Stimulated activated naive B cell treated with anti-CD40 and anti-IgM and Interleukin-4, amounts not matched to agents 10 μg/mL and 1 μg/mL and 100 μg/mL, for 72 hours (primary cell): Measurements from ENCODE around the gene SSBP3.

ENCODE experiments used
- ATAC-seq, 2 donors: fragments of 150-1000 bp; cut with Tn5 transposase; replicated peaks; 2 replicates each; pipeline ENCODE4 v1.10.0; 2021; ENCODE audit warnings: moderate library complexity in 1 of 2
- DNase-seq: peaks from one replicate; pipeline ENCODE4 v3.0.0; 2021
- H3K27ac Mint-ChIP-seq: one replicate; pipeline ENCODE4 v1.8.0; 2022; ENCODE audit warnings: mild to moderate bottlenecking, mixed read lengths
- H3K27me3 Mint-ChIP-seq, 2 donors: one replicate each; pipeline ENCODE4 v1.8.0; 2022; ENCODE audit warnings: mixed read lengths in 2 of 2
- H3K36me3 Mint-ChIP-seq, 2 donors: one replicate each; pipeline ENCODE4 v1.8.0; 2022; ENCODE audit warnings: mixed read lengths in 2 of 2, mild to moderate bottlenecking in 1 of 2
- H3K4me1 Mint-ChIP-seq, 2 donors: one replicate each; pipeline ENCODE4 v1.8.0; 2022; ENCODE audit warnings: mixed read lengths in 2 of 2, mild to moderate bottlenecking in 1 of 2
- H3K4me3 Mint-ChIP-seq, 2 donors: one replicate each; pipeline ENCODE4 v1.8.0; 2022; ENCODE audit warnings: mild to moderate bottlenecking in 2 of 2, mixed read lengths in 2 of 2, moderate library complexity in 1 of 2
- H3K9me3 Mint-ChIP-seq, 2 donors: one replicate each; pipeline ENCODE4 v1.8.0; 2022; ENCODE audit warnings: mixed read lengths in 2 of 2, mild to moderate bottlenecking in 1 of 2

The SSBP3 gene

GRCh38 chr1:54377040-54377691, 29.0 kb downstream of the SSBP3 start:
- peak overlapping the region; percentile 92 for H3K27ac Mint-ChIP-seq
- H3K4me3 Mint-ChIP-seq, result no peak overlapping the region
- H3K4me1 Mint-ChIP-seq, result peaks cover 40 to 41% of the 10 kb centered on the region in 2 donors
- H3K36me3 Mint-ChIP-seq, result peaks cover 0 to 2% of the 10 kb centered on the region in 2 donors
- DNase-seq (no peak), ATAC-seq (no peak)
- H3K9me3 Mint-ChIP-seq, result no peaks in the 10 kb centered on the region
- no peaks in the 10 kb centered on the region for H3K27me3 Mint-ChIP-seq

DNA sequence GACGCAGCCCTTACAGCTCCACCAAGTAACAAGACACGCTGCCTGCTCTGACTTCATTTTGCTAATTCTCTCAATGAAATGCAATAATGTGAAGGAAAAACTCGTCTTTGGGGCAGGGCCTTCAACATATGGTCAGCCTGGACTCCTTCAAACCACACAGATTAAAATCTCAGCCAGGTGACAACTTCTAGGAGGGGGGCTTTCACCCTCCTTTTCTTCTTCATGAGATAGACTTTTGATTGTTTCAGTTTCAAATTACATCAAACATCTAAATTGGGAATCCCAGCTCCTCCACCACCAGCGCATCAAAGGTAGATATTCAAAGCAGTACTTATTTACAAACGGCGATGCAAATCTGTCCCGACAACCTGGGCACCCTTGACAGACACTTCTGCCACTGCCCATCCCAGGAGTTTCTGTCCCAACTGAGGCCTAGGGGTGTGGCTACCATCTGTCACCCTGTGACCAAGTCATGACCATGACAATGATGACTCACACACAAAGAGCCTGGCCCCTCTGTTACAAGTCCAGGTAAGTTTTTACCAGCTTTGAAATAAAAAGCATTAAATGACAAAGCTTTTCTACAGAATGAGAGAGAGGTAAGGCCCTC, 29.7 kb downstream of the SSBP3 start:
- Mint-ChIP-seq H3K27me3 (no peaks in the 10 kb centered on the region), H3K4me1 (peaks cover 39 to 44% of the 10 kb centered on the region in 2 donors)

GRCh38 chr1:54375712-54376429, 30.3 kb downstream of the SSBP3 start:
- Mint-ChIP-seq H3K27me3 (no peaks in the 10 kb centered on the region), H3K9me3 (no peaks in the 10 kb centered on the region), H3K4me3 (peak overlapping the region in 1 of 2 donors; percentile 8), H3K36me3 (peaks cover 0 to 2% of the 10 kb centered on the region in 2 donors), H3K27ac (peak overlapping the region; percentile 92), H3K4me1 (peaks cover 36 to 44% of the 10 kb centered on the region in 2 donors)
- DNase-seq, result no peak
- no peak for ATAC-seq

More for the DNA sequence above, 29.7 kb downstream of the SSBP3 start:
- no peaks in the 10 kb centered on the region for H3K9me3 Mint-ChIP-seq
- peak overlapping the region in 1 of 2 donors; percentile 8 for H3K4me3 Mint-ChIP-seq
- H3K27ac Mint-ChIP-seq, result peak overlapping the region; percentile 92
- H3K36me3 Mint-ChIP-seq, result peaks cover 0 to 2% of the 10 kb centered on the region in 2 donors
- DNase-seq (peak; percentile 13), ATAC-seq (peak; percentile 44 to 51)

- DNase-seq, result no peak
- H3K36me3 Mint-ChIP-seq, result peaks cover 0 to 2% of the 10 kb centered on the region in 2 donors
- peaks cover 36 to 44% of the 10 kb centered on the region in 2 donors for H3K4me1 Mint-ChIP-seq
- no peak for ATAC-seq
- no peak overlapping the region for H3K4me3 Mint-ChIP-seq
- H3K27ac Mint-ChIP-seq, result no peak overlapping the region
- H3K27me3 Mint-ChIP-seq, result no peaks in the 10 kb centered on the region
- H3K9me3 Mint-ChIP-seq, result no peaks in the 10 kb centered on the region
Observed at GRCh38 chr1:54375298-54375697, 30.9 kb downstream of the SSBP3 start.

GRCh38 chr1:54374766-54375165, 31.4 kb downstream of the SSBP3 start:
- DNase-seq (no peak), ATAC-seq (no peak)
- Mint-ChIP-seq H3K27ac (no peak overlapping the region), H3K4me3 (no peak overlapping the region), H3K27me3 (no peaks in the 10 kb centered on the region), H3K4me1 (peaks cover 36 to 44% of the 10 kb centered on the region in 2 donors), H3K36me3 (peaks cover 0 to 3% of the 10 kb centered on the region in 2 donors), H3K9me3 (no peaks in the 10 kb centered on the region)

GRCh38 chr1:54372978-54373377, 33.2 kb downstream of the SSBP3 start:
- Mint-ChIP-seq H3K4me3 (peak overlapping the region in 1 of 2 donors; percentile 65), H3K4me1 (peaks cover 23 to 41% of the 10 kb centered on the region in 2 donors)
- peak; percentile 33 to 68 for ATAC-seq

DNA sequence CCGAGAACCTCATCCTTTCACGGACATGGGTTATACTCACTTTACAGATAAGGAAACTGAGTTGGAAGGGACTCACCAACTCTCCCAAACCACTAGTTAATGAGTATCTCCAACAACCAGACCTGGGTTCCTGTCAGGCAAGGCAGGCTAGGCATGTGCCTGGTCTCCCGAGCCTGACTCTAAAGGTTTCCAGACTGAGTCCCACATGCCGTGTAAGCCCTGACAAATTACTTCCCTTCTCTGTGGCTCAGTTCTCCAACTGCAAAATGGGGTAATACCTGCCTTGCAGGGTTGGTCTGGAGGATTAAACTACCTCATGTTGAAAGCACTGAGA, 34.3 kb downstream of the SSBP3 start:
- no peak overlapping the region for H3K4me3 Mint-ChIP-seq
- no peak overlapping the region for H3K27ac Mint-ChIP-seq
- peaks cover 0 to 4% of the 10 kb centered on the region in 2 donors for H3K36me3 Mint-ChIP-seq
- no peaks in the 10 kb centered on the region for H3K9me3 Mint-ChIP-seq
- peak; percentile 21 to 37 for ATAC-seq
- no peaks in the 10 kb centered on the region for H3K27me3 Mint-ChIP-seq
- peaks cover 17 to 37% of the 10 kb centered on the region in 2 donors for H3K4me1 Mint-ChIP-seq
- no peak for DNase-seq

More at GRCh38 chr1:54372978-54373377, 33.2 kb downstream of the SSBP3 start:
- no peaks in the 10 kb centered on the region for H3K27me3 Mint-ChIP-seq
- peaks cover 0 to 4% of the 10 kb centered on the region in 2 donors for H3K36me3 Mint-ChIP-seq
- peak overlapping the region; percentile 16 for H3K27ac Mint-ChIP-seq
- DNase-seq, result peak; percentile 18
- H3K9me3 Mint-ChIP-seq, result no peaks in the 10 kb centered on the region

GRCh38 chr1:54371038-54371941, 34.9 kb downstream of the SSBP3 start:
- H3K4me1 Mint-ChIP-seq, result peaks cover 11 to 31% of the 10 kb centered on the region in 2 donors
- no peak overlapping the region for H3K27ac Mint-ChIP-seq
- peaks cover 0 to 4% of the 10 kb centered on the region in 2 donors for H3K36me3 Mint-ChIP-seq
- DNase-seq (no peak), ATAC-seq (no peak)
- H3K9me3 Mint-ChIP-seq, result no peaks in the 10 kb centered on the region
- H3K27me3 Mint-ChIP-seq, result no peaks in the 10 kb centered on the region
- H3K4me3 Mint-ChIP-seq, result no peak overlapping the region

GRCh38 chr1:54370287-54370989, 35.8 kb downstream of the SSBP3 start:
- Mint-ChIP-seq H3K9me3 (no peaks in the 10 kb centered on the region), H3K36me3 (peaks cover 0 to 4% of the 10 kb centered on the region in 2 donors), H3K27ac (no peak overlapping the region), H3K27me3 (no peaks in the 10 kb centered on the region), H3K4me3 (no peak overlapping the region), H3K4me1 (peaks cover 9 to 30% of the 10 kb centered on the region in 2 donors)
- DNase-seq (no peak), ATAC-seq (no peak)

DNA sequence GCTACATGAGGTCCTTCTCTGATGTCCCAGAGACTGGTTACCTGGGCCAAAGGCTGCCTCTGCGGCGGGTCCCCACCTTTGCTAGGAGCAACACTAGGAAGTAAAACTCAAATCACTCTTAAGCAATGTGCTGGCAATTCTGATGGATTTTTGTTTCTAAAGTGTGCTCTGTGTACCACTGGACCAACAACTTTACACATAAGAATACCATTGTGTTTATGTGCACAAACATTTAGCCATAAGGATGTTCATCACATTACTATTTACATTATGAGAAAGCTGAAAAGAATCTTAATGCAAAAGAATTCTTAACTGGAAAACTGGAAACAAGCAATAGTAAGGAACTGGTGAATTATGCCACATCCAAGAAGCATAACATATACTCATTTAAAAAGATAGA, 38.6 kb downstream of the SSBP3 start:
- DNase-seq (no peak), ATAC-seq (no peak)
- Mint-ChIP-seq H3K4me3 (no peak overlapping the region), H3K36me3 (peaks cover 0 to 4% of the 10 kb centered on the region in 2 donors), H3K27me3 (no peaks in the 10 kb centered on the region), H3K4me1 (peaks cover 19 to 23% of the 10 kb centered on the region in 2 donors), H3K27ac (no peak overlapping the region), H3K9me3 (no peaks in the 10 kb centered on the region)

- H3K4me3 Mint-ChIP-seq, result no peak overlapping the region
- DNase-seq, result no peak
- H3K9me3 Mint-ChIP-seq, result no peaks in the 10 kb centered on the region
- H3K27ac Mint-ChIP-seq, result no peak overlapping the region
- peaks cover 0 to 4% of the 10 kb centered on the region in 2 donors for H3K36me3 Mint-ChIP-seq
- H3K4me1 Mint-ChIP-seq, result peaks cover 8 to 21% of the 10 kb centered on the region in 2 donors
- no peaks in the 10 kb centered on the region for H3K27me3 Mint-ChIP-seq
- ATAC-seq, result no peak
Observed at GRCh38 chr1:54365847-54366246, 40.3 kb downstream of the SSBP3 start.

GRCh38 chr1:54365398-54365797, 40.8 kb downstream of the SSBP3 start:
- H3K4me1 Mint-ChIP-seq, result peaks cover 8 to 21% of the 10 kb centered on the region in 2 donors
- ATAC-seq (no peak), DNase-seq (no peak)
- no peaks in the 10 kb centered on the region for H3K27me3 Mint-ChIP-seq
- H3K27ac Mint-ChIP-seq, result no peak overlapping the region
- H3K4me3 Mint-ChIP-seq, result no peak overlapping the region
- H3K9me3 Mint-ChIP-seq, result no peaks in the 10 kb centered on the region
- peaks cover 0 to 4% of the 10 kb centered on the region in 2 donors for H3K36me3 Mint-ChIP-seq

DNA sequence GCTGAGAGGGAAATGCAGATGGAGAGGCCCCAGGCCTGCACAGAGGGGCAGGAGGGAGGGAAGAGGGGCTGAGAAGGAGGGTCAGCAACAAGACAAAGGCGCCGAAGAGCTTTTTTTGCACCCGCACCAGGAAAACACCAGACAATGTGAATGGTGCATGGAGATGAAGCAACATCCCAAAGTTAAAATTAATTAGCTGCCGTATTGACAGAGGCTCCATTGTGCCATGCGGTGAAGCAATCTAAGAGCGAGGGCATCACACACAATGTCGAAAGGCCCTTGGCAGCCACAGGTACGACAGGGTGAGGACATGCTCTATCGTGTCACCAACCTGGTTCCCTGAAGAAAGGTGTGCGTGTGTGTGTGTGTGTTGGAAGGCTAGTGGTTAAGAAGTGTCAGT, 41.2 kb downstream of the SSBP3 start:
- no peak for DNase-seq
- no peaks in the 10 kb centered on the region for H3K27me3 Mint-ChIP-seq
- no peak overlapping the region for H3K4me3 Mint-ChIP-seq
- peaks cover 0 to 3% of the 10 kb centered on the region in 2 donors for H3K36me3 Mint-ChIP-seq
- no peak overlapping the region for H3K27ac Mint-ChIP-seq
- H3K4me1 Mint-ChIP-seq, result peaks cover 8 to 21% of the 10 kb centered on the region in 2 donors
- ATAC-seq, result no peak
- no peaks in the 10 kb centered on the region for H3K9me3 Mint-ChIP-seq
